Neutrophil (primary cell): ENCODE data around the gene FOXK2.

ENCODE experiments used
- H3K27ac ChIP-seq: fragments of 200-600 bp; sonication (generic); 2 replicates; pipeline ENCODE4 v1.5.1; 2016; ENCODE audit warnings: mild to moderate bottlenecking, moderate library complexity
- H3K27me3 ChIP-seq: fragments of 200-600 bp; sonication (generic); 2 replicates; pipeline ENCODE4 v1.6.0; 2016; ENCODE audit warnings: mild to moderate bottlenecking
- H3K36me3 ChIP-seq: fragments of 200-600 bp; sonication (generic); 2 replicates; pipeline ENCODE4 v1.5.1; 2017
- H3K4me1 ChIP-seq, 2 experiments: fragments of 200-600 bp in 1 of 2; sonication (generic) in 1 of 2; 1 replicate in 1 of 2; 2 replicates in 1 of 2; pipeline versions ENCODE4 v1.5.1 to v1.6.1; 2013 to 2016; ENCODE audit warnings: low read depth in 1 of 2, low read length in 1 of 2, mild to moderate bottlenecking in 1 of 2, moderate library complexity in 1 of 2; ENCODE audit not compliant: control insufficient read depth in 1 of 2, insufficient read depth in 1 of 2
- H3K4me3 ChIP-seq, 2 experiments: fragments of 200-600 bp in 1 of 2; sonication (generic) in 1 of 2; 1 replicate in 1 of 2; 2 replicates in 1 of 2; pipeline ENCODE4 v1.5.1; 2013 to 2016; ENCODE audit warnings: low read depth in 1 of 2, low read length in 1 of 2, mild to moderate bottlenecking in 1 of 2, moderate library complexity in 1 of 2
- H3K9me3 ChIP-seq: fragments of 200-600 bp; sonication (generic); 2 replicates; pipeline ENCODE4 v1.5.1; 2016
- TF ChIP-seq, protein P1 (sequence below): fragments of 200-600 bp; sonication (generic); IDR thresholded peaks from 2 replicates; pipeline ENCODE4 v1.5.1; 2016; ENCODE audit warnings: antibody characterized with exemption

Gene FOXK2

DNA sequence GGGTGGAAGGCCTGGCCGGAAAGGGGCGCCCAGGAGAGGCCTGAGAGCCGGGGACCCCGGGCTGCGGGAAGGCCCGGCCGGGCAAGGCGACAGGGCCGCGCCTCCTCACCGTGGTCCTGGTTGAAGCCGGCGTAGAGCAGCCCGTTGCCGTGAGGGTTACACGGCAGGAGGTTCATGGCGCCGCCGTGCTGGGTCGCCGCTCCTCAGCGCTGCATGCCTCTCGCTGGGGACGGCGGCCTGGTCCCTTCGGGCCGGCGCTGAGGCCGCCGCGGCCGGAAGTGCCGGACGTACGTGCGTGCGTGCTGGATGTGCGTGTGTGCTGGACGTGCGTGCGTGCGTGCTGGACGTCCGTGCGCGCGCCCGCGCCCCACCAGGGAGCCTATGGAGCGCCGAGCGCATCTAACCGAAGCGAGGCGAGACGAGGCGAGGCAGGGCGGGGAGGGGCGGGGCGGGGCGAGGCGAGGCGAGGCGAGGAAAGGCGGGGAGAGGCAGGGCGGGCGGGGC is 128.7 kb downstream of the FOXK2 start, which contains the start of gene WDR45B:
Gene WDR45B (minus strand): TSS at position 280 of the 504 bp plus-strand sequence. CDS start 104 bp downstream, at position 176.
- Histone ChIP-seq H3K27me3 (no peaks in the 10 kb centered on the region), H3K27ac (peak within 1 kb of the TSS; percentile 91), H3K36me3 (peaks cover 15% of the 10 kb centered on the region), H3K4me1 (peaks cover 18% of the 10 kb centered on the region in 2 experiments), H3K9me3 (no peaks in the 10 kb centered on the region), H3K4me3 (peak within 1 kb of the TSS; percentile 86 to 94)
- TF ChIP-seq, protein P1, sequence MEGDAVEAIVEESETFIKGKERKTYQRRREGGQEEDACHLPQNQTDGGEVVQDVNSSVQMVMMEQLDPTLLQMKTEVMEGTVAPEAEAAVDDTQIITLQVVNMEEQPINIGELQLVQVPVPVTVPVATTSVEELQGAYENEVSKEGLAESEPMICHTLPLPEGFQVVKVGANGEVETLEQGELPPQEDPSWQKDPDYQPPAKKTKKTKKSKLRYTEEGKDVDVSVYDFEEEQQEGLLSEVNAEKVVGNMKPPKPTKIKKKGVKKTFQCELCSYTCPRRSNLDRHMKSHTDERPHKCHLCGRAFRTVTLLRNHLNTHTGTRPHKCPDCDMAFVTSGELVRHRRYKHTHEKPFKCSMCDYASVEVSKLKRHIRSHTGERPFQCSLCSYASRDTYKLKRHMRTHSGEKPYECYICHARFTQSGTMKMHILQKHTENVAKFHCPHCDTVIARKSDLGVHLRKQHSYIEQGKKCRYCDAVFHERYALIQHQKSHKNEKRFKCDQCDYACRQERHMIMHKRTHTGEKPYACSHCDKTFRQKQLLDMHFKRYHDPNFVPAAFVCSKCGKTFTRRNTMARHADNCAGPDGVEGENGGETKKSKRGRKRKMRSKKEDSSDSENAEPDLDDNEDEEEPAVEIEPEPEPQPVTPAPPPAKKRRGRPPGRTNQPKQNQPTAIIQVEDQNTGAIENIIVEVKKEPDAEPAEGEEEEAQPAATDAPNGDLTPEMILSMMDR: no peak

DNA sequence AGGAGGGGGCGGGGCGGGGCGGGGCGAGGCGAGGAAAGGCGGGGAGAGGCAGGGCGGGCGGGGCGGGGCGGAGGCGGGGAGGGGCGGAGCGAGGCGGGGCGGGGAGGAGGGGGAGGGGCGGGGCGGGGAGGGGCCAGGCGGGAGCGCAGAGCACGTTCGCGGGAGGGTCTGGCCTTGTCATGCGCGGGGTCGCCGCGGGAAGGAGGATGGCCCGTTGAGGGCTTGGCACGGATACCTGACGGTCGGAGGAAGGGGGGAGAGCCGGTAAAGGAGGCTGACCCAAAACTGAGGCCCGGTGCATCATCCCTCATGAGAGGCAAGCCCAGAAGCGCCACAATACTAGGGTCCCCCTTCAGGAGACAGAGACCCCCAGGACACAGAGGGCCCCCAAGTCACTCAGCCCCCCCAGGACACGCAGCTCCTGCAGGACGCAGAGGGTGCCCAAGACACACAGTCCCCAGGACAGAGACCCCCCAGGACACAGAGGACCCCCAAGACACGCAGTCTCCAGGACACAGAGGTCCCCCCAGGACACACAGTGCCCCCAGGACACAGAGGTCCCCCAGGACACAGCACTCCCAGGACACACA is 129.3 kb downstream of the FOXK2 start:
- H3K9me3 ChIP-seq: no peaks in the 10 kb centered on the region

DNA sequence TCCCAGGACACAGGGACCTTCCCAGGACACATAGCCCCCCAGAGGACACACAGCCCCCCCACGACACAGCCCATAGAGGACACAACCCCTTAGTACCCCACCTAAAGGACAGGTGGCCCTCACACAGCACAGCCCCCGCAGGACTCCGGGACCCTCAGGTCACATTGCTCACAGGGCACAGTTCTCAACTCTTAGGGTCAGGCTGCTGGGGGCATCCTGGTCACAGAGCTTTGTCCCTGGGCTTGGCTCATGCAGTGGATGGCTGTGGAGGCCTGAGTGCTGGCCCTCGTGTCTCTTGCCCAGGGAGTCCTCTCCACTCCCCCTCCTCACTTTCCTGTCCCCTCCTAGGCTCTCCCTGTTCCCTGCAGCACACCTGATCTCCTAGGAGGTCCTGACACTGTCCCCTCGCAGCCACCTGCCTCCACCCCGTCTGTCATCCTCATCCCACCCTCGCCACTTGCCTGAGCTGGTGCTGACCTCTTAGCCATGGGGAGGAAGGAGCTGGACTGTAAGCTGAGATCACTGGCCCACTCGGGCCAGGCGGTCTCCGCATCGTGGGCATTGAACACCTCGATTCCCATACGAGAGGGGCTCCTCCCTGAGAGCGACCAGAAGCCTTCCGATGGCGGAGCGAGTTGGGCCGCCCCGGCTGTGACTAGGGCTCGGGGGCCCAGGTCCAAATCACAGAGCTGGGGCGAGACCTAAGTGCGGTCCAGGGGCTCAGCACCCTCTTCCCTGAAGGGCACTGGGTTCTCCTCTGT is 130.1 kb downstream of the FOXK2 start:
- H3K4me3 ChIP-seq: no peak overlapping the region
- TF ChIP-seq, protein P1: no peak
- H3K9me3 ChIP-seq: no peaks in the 10 kb centered on the region
- no peaks in the 10 kb centered on the region for H3K27me3 ChIP-seq
- H3K27ac ChIP-seq: peak overlapping the region; percentile 38
- peaks cover 26 to 30% of the 10 kb centered on the region in 2 experiments for H3K4me1 ChIP-seq
- peaks cover under 1% of the 10 kb centered on the region for H3K36me3 ChIP-seq

More for the DNA sequence above, 129.3 kb downstream of the FOXK2 start:
- peak overlapping the region; percentile 91 for H3K27ac ChIP-seq
- peaks cover 18 to 22% of the 10 kb centered on the region in 2 experiments for H3K4me1 ChIP-seq
- no peaks in the 10 kb centered on the region for H3K27me3 ChIP-seq
- H3K4me3 ChIP-seq: peak overlapping the region in 1 of 2 experiments; percentile 27
- peaks cover 8% of the 10 kb centered on the region for H3K36me3 ChIP-seq
- TF ChIP-seq, protein P1: no peak

DNA sequence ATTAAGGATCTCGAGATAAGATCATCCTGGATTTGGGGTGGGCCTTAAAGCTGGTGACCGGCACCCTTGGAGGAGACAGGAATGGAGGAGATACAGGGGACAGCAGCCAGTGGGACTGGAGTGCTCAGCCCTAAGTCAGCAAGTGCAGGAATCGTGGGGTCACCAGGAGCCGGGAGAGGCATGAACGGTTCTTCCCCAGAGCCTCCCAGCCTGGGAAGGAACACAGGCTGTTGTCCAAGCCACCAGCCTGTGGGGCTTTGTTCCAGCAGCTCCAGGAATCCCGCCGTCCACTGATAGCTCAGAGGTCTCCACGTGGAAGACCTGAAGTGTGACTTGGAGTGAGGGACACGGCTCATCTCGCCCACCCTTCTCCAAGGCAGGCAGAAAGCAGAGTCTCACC is 131.2 kb downstream of the FOXK2 start:
- Histone ChIP-seq H3K4me3 (no peak overlapping the region), H3K36me3 (no peaks in the 10 kb centered on the region), H3K27me3 (no peaks in the 10 kb centered on the region), H3K27ac (no peak overlapping the region), H3K4me1 (peaks cover 37 to 40% of the 10 kb centered on the region in 2 experiments), H3K9me3 (no peaks in the 10 kb centered on the region)
- TF ChIP-seq, protein P1: no peak

DNA sequence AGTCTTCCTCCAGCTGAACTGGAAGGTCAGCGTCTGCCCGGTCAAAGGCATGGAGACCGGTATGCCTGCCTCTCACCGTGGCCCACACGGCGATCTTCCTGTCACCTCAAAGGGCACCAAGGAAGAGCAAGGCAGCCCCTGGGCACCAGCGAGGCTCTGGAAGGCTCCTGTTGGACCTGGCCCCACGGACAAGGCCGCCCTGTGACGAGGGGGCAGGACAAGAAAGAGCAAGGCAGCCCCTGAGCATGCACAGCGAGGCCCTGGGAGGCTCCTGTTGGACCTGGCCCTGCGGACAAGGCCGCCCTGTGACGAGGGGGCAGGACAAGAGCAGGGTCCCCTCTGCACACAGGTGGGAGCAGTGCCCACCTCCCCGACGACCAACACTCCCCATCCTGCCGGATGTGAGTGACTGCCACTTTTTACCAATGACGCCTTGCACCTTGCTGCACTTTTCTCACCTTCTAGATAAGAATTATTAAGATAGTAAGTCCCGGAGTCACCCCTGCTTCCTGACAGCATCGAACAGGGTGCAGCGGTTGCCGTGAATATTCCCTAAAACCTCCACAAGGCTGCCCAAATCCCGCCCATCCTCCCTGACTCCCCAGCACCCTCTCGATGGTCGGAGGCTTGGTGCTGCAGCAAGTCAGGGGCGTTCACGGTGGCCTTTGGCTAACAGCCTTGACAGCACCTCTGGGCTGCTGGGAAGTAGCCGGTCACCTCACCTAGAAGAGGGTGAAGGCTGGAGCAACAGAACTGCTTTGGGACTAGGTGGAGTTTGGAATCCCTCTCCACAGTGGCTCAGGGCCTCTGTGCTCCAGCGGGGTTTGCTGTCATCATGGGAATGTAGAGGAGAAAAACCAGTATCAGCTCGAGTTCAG is 134.4 kb downstream of the FOXK2 start:
- TF ChIP-seq, protein P1: no peak
- Histone ChIP-seq H3K9me3 (no peaks in the 10 kb centered on the region), H3K27me3 (no peaks in the 10 kb centered on the region), H3K4me1 (peaks cover 20 to 23% of the 10 kb centered on the region in 2 experiments), H3K4me3 (no peak overlapping the region), H3K27ac (peak overlapping the region; percentile 75), H3K36me3 (no peaks in the 10 kb centered on the region)
